ENCODE measurements around the gene PPM1K. TPM values are rescaled to one million over a fixed set of nuclear protein-coding genes. Genes with fewer than 3 reads are reported as not detected.
A peak's percentile ranks its signal among the peaks of the same experiment; 100 is the strongest.

PPM1K gene
- total RNA-seq, 2 donors from 2014 or later, result 67.1 to 83.9 TPM

DNA sequence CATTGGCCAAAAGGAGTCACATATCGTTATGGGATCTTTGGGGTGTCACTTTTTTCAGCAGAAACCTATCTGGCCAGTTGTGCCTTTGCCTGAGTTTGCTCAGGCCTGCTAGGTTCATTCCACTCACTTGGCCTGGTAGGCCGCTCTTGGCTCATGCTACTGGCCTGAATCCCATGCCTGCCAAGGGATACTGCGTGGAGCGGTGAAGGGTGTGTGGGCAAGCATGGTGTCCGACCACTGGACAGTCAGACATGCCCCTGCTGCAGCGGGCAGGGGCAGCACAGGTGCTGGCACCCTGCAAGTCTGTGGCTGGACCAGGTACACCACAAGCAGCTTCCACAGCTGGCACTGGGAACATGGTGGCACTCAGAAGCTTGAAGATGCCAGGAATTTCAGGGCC lies 11.3 kb upstream of the PPM1K start:
- ATAC-seq, result no peak
- Mint-ChIP-seq H3K9me3 (no peaks in the 10 kb centered on the region), H3K27me3 (no peaks in the 10 kb centered on the region), H3K4me1 (ENCODE audit: low read depth in 2 of 2) (no peaks in the 10 kb centered on the region), H3K36me3 (no peaks in the 10 kb centered on the region), H3K4me3 (no peak overlapping the region), H3K27ac (no peak overlapping the region)
- no peak for DNase-seq (ENCODE audit: low spot score)

DNA sequence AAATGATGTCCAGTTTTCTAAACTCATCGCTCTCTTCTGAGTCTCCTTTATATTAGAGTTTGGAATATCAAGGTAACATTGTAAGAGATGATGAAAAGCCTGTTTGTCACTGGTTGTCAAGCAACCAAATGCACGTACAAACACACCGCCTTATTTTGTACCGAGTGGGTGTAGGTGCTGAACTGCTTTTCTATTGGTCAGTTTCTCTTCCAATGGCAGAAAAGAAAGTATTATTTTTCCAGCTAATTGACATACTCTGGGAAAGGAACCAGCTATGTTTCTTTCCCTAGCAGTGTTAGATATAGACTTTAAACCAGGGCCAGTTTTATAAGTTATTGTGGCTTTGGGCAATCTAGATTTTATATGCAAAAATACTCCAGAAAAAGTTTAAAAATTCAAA lies 6.6 kb upstream of the PPM1K start:
- H3K27ac Mint-ChIP-seq, result no peak overlapping the region
- DNase-seq (ENCODE audit: low spot score) (no peak), ATAC-seq (no peak)
- no peaks in the 10 kb centered on the region for H3K36me3 Mint-ChIP-seq
- no peaks in the 10 kb centered on the region for H3K4me1 Mint-ChIP-seq (ENCODE audit: low read depth in 2 of 2)
- no peaks in the 10 kb centered on the region for H3K27me3 Mint-ChIP-seq
- H3K9me3 Mint-ChIP-seq, result no peaks in the 10 kb centered on the region
- no peak overlapping the region for H3K4me3 Mint-ChIP-seq

DNA sequence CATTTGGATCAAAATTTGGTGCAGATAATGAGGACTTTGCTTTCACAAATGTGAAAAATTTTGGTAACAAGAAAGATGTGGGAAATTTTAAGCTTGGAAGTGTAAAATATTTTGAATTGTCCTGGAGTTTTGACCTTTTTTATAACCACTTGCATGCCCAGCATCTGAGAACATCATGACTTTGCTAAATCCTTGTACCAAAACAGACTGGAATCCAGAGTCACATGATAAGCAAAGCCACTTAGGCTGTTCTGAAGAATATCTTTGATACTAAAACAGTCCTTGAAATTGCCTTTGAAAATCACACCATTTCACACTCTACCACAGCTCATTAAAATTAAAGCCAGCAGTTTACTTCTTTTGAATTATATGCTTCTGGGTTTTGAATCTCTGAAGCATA lies 2.5 kb upstream of the PPM1K start:
- H3K4me3 Mint-ChIP-seq, result no peak overlapping the region
- ATAC-seq (no peak), DNase-seq (ENCODE audit: low spot score) (no peak)
- H3K4me1 Mint-ChIP-seq (ENCODE audit: low read depth in 2 of 2), result peaks cover 21 to 23% of the 10 kb centered on the region in 2 donors
- no peaks in the 10 kb centered on the region for H3K9me3 Mint-ChIP-seq
- H3K27ac Mint-ChIP-seq, result peak overlapping the region in 1 of 2 donors; percentile 27
- H3K27me3 Mint-ChIP-seq, result no peaks in the 10 kb centered on the region
- H3K36me3 Mint-ChIP-seq, result no peaks in the 10 kb centered on the region

DNA sequence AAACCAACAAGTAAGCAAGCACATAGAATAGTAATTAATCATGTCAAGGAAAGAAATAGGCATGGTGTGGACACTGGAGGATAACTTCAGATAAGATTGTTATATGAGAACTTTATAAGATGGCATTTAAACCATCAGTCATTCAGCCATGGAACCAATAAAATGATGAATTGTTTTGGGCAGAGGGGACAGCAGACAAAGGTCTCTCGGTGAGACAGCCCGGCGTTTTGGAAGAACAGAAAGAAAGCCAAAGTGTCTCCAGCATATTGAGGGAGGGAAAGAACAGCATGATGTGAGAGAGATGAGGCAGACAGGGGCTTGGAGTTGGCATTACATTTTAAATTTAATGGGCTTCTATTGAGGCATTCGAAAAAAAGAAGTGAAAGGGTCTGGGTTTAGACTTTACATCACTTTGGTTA lies 883 bp upstream of the PPM1K start:
- ATAC-seq (no peak), DNase-seq (ENCODE audit: low spot score) (no peak)
- Mint-ChIP-seq H3K4me3 (peak overlapping the region; percentile 99), H3K36me3 (no peaks in the 10 kb centered on the region), H3K9me3 (no peaks in the 10 kb centered on the region), H3K4me1 (ENCODE audit: low read depth in 2 of 2) (peaks cover 32 to 35% of the 10 kb centered on the region in 2 donors), H3K27me3 (no peaks in the 10 kb centered on the region), H3K27ac (peak overlapping the region; percentile 99 to 100)

DNA sequence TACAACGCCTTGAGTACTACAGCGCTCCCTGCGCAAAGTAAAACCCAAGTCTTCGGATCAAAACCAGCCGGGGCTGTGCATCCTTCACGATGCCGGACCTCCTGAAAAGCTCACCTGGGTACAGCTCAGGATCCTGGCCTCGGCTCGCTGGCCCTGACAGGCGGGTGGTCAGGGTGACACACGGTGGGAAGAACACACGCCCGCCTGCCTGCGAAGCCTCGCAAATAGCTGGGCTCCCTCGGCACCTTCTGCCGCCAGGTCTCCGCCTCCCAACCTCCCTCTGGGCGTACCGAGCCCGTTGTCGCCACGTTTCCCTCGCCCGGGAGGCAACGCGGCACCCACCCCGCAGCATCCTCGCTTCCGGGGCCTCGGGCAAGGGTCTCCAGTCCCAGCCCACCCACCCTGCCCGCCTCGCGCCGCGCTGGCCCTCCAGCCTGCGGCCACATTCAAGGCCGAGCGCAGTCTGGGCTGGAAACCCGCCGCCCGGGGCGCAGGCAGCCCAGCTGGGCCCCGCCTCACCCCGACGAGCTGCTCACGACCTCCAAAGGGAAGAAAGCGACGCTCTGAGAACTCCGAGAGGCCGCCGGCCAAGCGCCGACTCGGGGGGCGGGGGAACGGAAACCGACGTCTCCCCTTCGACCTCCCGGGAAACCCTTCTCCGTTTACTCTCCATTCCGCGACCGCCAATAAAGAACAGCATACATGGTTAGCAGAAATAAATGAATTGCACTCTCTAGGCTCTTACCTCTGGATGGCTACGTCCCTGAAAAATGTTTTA lies 511 bp downstream of the PPM1K start:
- H3K36me3 Mint-ChIP-seq, result no peaks in the 10 kb centered on the region
- peaks cover 37 to 39% of the 10 kb centered on the region in 2 donors for H3K4me1 Mint-ChIP-seq (ENCODE audit: low read depth in 2 of 2)
- ATAC-seq (peak; percentile 36 to 56), DNase-seq (ENCODE audit: low spot score) (peak; percentile 73)
- no peaks in the 10 kb centered on the region for H3K27me3 Mint-ChIP-seq
- H3K27ac Mint-ChIP-seq, result peak overlapping the region; percentile 99 to 100
- H3K4me3 Mint-ChIP-seq, result peak overlapping the region; percentile 99
- H3K9me3 Mint-ChIP-seq, result no peaks in the 10 kb centered on the region

DNA sequence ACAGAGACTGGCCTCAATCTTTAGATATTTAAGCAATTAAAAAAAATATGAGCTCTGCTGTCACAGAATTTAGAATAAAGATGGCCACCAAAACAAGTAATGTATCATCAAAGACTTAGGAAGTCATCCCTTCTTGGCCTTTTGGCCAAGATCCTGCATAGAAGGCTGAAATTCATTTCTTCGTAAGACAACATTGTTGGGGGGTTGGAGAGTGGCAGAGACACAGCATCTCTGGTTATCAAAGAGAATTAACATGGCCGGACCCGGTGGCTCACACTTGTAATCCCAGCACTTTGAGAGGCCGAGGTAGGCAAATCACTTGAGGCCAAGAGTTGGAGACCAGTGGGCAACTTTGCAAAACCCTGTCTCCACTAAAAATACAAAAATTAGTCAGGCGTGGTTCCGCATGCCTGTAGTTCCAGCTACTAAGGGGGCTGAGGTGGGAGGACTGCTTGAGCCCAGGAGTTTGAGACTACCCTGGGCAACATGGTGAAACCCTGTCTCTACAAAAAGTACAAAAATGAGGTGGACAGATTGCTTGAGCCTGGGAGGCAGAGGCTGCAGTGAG lies 4.0 kb downstream of the PPM1K start:
- peak overlapping the region; percentile 62 for H3K4me3 Mint-ChIP-seq
- H3K36me3 Mint-ChIP-seq, result peaks cover 12% of the 10 kb centered on the region
- no peaks in the 10 kb centered on the region for H3K27me3 Mint-ChIP-seq
- peak overlapping the region; percentile 25 to 77 for H3K27ac Mint-ChIP-seq
- DNase-seq (ENCODE audit: low spot score) (no peak), ATAC-seq (no peak)
- H3K4me1 Mint-ChIP-seq (ENCODE audit: low read depth in 2 of 2), result peaks cover 50 to 52% of the 10 kb centered on the region in 2 donors
- no peaks in the 10 kb centered on the region for H3K9me3 Mint-ChIP-seq

DNA sequence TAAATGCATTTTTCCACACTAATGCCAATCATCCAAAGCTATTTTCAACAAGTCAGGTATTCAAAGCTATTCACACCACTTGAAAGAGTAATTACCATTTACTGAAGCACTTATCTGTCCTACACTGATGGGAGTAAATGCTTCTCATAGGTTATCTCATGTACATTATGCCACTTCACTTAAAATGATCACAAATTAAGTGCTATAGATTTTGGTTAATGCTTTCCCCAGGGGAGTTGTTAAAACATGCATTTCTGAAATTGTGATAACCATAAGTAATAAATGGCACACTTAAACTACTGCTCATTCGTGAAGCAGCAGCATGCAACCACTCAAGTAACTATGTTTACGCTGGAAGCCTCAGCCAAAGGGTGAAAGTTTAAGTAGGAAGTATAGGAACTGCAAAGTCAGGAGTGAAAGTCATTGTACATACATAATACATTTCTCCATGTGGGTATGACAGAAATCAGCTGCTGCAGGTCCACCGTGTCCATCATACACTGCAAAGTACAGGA lies 6.6 kb downstream of the PPM1K start:
- peaks cover 17% of the 10 kb centered on the region for H3K36me3 Mint-ChIP-seq
- no peak overlapping the region for H3K27ac Mint-ChIP-seq
- H3K9me3 Mint-ChIP-seq, result no peaks in the 10 kb centered on the region
- H3K4me3 Mint-ChIP-seq, result no peak overlapping the region
- no peaks in the 10 kb centered on the region for H3K27me3 Mint-ChIP-seq
- H3K4me1 Mint-ChIP-seq (ENCODE audit: low read depth in 2 of 2), result peaks cover 39 to 40% of the 10 kb centered on the region in 2 donors
- DNase-seq (ENCODE audit: low spot score) (no peak), ATAC-seq (no peak)

DNA sequence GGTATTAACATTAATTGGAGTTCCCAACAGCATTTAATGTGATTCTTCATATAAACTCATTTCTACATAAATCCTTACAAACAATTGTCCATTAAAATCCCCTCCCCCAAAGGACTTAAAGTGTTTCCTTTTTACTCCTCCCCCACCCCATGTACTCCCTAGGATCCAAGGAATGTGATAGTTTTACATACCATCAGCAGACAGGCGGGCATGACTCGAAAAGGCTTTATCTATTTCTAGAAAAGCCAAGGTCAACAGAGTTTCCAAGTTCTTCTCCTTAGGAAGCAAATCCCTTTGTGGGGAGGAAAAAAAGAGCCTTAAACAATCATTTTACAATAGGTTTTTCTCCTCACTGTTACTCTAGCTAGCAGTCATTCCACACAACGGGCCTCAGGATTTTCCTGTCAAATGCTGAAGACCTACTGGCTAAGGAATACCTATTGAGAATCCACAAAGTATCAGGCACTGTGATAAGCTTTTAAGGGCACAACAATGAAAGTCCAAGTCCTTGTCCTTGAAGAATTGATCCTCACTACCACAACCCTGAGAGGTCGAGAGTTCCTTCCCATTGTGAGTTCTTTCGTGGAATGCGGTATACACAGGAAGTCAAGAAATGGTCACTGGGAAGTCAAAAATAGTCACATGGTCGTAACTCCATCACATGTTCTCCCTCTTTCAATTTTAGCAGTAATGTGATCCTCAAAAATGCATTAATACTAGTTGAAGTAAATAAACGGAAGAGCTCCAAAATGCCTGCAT lies 7.2 kb downstream of the PPM1K start:
- Mint-ChIP-seq H3K4me1 (ENCODE audit: low read depth in 2 of 2) (peaks cover 35 to 36% of the 10 kb centered on the region in 2 donors), H3K27ac (no peak overlapping the region), H3K36me3 (peaks cover 17% of the 10 kb centered on the region)

DNA sequence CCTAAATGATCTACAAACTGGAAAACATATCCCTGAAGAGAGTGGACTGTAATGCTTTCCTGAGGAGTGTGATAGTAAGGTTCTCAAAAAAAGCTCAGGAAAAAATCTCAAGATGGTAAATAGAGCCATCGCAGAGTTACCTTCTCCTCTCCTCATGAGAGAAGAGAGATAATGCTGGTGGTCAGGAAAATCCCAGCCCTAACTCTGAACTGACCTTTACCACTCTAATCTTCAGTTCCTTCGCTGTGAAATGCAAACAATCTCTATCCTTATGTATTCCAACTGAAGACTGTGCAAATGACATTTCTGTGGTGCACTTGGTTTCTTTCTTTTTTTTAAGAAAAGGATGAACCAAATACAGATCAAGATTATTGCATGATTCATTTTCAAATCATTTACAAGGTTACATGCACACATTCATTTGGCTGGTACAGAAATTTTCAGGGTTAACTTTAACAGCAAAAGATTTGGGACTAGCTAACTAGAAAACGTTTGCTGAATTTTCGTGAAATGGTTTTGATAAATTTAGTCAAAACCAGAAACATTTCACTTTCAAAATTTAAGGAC lies 8.3 kb downstream of the PPM1K start:
- Mint-ChIP-seq H3K27me3 (no peaks in the 10 kb centered on the region), H3K27ac (no peak overlapping the region), H3K9me3 (no peaks in the 10 kb centered on the region), H3K4me3 (no peak overlapping the region), H3K36me3 (peaks cover 17% of the 10 kb centered on the region), H3K4me1 (ENCODE audit: low read depth in 2 of 2) (peaks cover 27 to 30% of the 10 kb centered on the region in 2 donors)
- no peak for DNase-seq (ENCODE audit: low spot score)
- ATAC-seq, result no peak

More for the DNA sequence above, 7.2 kb downstream of the PPM1K start:
- ATAC-seq (no peak), DNase-seq (ENCODE audit: low spot score) (no peak)
- H3K27me3 Mint-ChIP-seq, result no peaks in the 10 kb centered on the region
- H3K9me3 Mint-ChIP-seq, result no peaks in the 10 kb centered on the region
- no peak overlapping the region for H3K4me3 Mint-ChIP-seq

DNA sequence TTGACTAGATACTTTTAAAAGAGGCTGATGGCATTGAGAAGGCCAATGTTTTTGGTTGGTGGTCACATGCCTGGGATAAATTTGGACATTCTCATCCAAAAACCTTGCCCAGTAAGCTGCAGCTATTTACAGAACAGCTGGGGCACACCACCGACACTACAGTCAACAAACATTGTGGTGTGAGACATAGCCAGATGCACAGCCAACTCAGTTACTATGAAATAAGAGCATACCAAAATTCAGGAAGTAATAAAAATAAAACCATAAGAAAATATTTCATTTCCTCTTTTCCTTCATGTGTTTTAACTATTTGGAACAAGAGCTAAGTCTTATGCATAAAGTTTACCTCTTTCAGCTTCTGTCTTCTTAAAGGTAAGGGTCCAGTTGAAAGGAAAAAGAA lies 8.8 kb downstream of the PPM1K start:
- no peak overlapping the region for H3K27ac Mint-ChIP-seq
- peaks cover 24 to 30% of the 10 kb centered on the region in 2 donors for H3K4me1 Mint-ChIP-seq (ENCODE audit: low read depth in 2 of 2)
- no peaks in the 10 kb centered on the region for H3K27me3 Mint-ChIP-seq
- peaks cover 17% of the 10 kb centered on the region for H3K36me3 Mint-ChIP-seq
- no peaks in the 10 kb centered on the region for H3K9me3 Mint-ChIP-seq
- DNase-seq (ENCODE audit: low spot score) (no peak), ATAC-seq (no peak)
- no peak overlapping the region for H3K4me3 Mint-ChIP-seq

DNA sequence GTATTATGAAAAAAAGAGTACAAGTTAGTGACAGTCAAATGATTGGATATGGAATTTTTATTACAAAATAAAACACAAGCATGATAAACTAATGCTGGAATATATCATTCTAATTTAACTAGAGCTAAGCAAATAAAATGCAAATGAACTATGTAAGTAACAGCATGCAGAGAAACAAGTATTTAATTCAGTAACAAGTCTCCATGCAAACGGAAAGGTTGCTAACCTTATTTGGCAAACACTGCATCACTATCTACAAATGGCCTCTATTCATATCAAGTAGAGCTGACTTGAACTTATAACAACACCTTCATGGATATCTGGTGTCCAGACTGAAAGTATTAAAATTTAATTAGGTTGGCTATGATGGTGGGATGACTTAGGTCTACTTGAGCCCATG lies 15.4 kb downstream of the PPM1K start:
- peaks cover 0 to 11% of the 10 kb centered on the region in 2 donors for H3K4me1 Mint-ChIP-seq (ENCODE audit: low read depth in 2 of 2)
- ATAC-seq, result no peak

DNA sequence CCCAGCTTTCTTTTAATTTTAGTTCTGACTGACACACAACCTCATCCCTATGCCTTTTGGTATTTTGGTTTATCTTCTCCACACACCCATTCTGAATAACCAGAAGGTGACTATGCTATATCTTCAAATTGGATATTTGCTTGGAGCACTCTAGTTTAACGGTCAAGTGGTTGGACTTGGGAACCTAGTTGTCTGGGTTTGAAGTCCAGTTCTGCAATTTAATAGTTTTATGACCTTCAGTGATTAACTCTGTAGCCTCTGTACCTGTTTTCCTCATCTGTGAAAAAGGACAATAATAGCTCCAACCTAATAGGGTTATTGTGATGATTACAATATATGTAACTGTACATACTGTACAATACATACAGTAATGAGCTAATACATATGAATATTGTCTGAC lies 20.0 kb downstream of the PPM1K start:
- Mint-ChIP-seq H3K27me3 (no peaks in the 10 kb centered on the region), H3K9me3 (no peaks in the 10 kb centered on the region), H3K27ac (no peak overlapping the region), H3K36me3 (peaks cover 19% of the 10 kb centered on the region), H3K4me3 (no peak overlapping the region), H3K4me1 (ENCODE audit: low read depth in 2 of 2) (peaks cover 0 to 4% of the 10 kb centered on the region in 2 donors)
- no peak for ATAC-seq
- no peak for DNase-seq (ENCODE audit: low spot score)

More for the DNA sequence above, 15.4 kb downstream of the PPM1K start:
- no peak overlapping the region for H3K27ac Mint-ChIP-seq
- H3K36me3 Mint-ChIP-seq, result peaks cover 10% of the 10 kb centered on the region
- H3K9me3 Mint-ChIP-seq, result no peaks in the 10 kb centered on the region
- no peaks in the 10 kb centered on the region for H3K27me3 Mint-ChIP-seq
- no peak for DNase-seq (ENCODE audit: low spot score)
- H3K4me3 Mint-ChIP-seq, result no peak overlapping the region

DNA sequence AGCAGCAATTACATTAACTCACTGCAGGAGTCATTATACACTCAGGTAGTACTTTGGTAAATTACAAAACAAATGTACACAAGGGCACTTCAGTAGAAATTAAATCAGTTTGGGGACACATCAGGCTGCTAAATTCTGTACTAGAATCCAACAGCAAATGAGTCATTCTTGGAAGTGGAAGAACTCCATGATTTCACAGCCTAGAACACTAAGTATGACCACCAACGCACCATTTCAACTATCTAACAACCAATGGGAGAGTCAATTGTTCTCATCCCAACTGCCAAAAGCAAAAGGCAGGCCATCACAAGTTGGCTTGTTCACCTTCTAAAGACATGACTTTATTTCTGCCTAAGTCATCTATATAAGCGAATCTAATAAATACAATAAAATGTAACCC lies 26.6 kb downstream of the PPM1K start:
- Mint-ChIP-seq H3K4me3 (no peak overlapping the region), H3K27me3 (no peaks in the 10 kb centered on the region), H3K9me3 (no peaks in the 10 kb centered on the region), H3K27ac (no peak overlapping the region), H3K4me1 (ENCODE audit: low read depth in 2 of 2) (no peaks in the 10 kb centered on the region), H3K36me3 (peaks cover 11% of the 10 kb centered on the region)
- ATAC-seq (no peak), DNase-seq (ENCODE audit: low spot score) (no peak)
